Subcutaneous adipose tissue (tissue), 4 donors: ENCODE measurements around the gene GAMT. TPM values are rescaled to one million over a fixed set of nuclear protein-coding genes. Genes with fewer than 3 reads are reported as not detected.

Experiments
- total RNA-seq, 4 donors: library from RNA; depleted of rRNA; stranded (reverse); fragments of >200 nt; gene quantifications; one replicate each; pipeline ENCODE4 v1.1.0, GENCODE V29; 2016
- TF ChIP-seq, protein P1 (sequence below): fragments of 450-650 bp; IDR thresholded peaks from one replicate; pipeline ENCODE4 v1.5.1; 2016; ENCODE audit warnings: low read depth, mild to moderate bottlenecking, control low read depth, antibody characterized with exemption, moderate library complexity

Gene GAMT
- total RNA-seq: 10 to 100 TPM in 3 of 4 donors, 1 to 10 TPM in 1; 4.2 to 29.3 (median 17.2) TPM

DNA sequence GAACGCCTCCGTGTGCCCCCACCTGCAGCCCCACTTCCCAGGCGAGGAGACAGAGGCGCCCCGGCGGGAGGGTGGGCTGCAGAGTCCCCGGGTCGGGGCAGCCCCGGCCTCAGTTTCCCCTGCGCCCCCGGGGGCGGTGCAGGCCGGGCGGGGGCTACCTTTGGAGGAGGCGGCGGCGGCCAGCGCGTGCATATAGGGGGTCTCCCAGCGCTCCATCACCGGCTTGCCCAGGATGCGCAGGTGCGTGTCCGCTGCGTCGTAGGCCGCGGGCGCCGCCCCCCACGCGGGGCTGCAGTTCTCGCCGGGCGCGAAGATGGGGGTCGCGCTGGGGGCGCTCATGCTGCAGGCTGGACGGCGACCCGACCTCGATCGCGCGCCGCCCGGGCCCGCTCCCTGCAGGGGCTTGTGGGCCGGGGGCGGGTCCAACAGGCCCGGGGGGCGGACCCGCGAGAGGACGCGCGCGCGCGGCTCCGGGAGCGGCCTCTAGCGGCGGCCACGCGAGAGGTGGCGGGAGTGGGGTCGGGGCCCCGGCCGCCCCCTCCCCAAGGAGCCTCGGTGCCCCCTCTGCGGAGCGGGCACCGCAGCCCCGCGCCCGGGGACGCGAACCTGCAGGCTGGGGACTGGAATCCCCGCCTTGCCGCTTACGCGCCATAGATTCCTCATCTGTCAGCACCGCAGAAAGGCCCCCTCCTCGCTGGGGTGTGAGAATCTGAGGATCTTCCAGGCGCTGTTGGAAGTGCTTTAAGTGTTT is at the start of gene GAMT:
Gene GAMT (minus strand): TSS at position 405 of the 751 bp plus-strand sequence. CDS start 66 bp downstream, at position 339.
- TF ChIP-seq, protein P1, sequence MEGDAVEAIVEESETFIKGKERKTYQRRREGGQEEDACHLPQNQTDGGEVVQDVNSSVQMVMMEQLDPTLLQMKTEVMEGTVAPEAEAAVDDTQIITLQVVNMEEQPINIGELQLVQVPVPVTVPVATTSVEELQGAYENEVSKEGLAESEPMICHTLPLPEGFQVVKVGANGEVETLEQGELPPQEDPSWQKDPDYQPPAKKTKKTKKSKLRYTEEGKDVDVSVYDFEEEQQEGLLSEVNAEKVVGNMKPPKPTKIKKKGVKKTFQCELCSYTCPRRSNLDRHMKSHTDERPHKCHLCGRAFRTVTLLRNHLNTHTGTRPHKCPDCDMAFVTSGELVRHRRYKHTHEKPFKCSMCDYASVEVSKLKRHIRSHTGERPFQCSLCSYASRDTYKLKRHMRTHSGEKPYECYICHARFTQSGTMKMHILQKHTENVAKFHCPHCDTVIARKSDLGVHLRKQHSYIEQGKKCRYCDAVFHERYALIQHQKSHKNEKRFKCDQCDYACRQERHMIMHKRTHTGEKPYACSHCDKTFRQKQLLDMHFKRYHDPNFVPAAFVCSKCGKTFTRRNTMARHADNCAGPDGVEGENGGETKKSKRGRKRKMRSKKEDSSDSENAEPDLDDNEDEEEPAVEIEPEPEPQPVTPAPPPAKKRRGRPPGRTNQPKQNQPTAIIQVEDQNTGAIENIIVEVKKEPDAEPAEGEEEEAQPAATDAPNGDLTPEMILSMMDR: no peak

DNA sequence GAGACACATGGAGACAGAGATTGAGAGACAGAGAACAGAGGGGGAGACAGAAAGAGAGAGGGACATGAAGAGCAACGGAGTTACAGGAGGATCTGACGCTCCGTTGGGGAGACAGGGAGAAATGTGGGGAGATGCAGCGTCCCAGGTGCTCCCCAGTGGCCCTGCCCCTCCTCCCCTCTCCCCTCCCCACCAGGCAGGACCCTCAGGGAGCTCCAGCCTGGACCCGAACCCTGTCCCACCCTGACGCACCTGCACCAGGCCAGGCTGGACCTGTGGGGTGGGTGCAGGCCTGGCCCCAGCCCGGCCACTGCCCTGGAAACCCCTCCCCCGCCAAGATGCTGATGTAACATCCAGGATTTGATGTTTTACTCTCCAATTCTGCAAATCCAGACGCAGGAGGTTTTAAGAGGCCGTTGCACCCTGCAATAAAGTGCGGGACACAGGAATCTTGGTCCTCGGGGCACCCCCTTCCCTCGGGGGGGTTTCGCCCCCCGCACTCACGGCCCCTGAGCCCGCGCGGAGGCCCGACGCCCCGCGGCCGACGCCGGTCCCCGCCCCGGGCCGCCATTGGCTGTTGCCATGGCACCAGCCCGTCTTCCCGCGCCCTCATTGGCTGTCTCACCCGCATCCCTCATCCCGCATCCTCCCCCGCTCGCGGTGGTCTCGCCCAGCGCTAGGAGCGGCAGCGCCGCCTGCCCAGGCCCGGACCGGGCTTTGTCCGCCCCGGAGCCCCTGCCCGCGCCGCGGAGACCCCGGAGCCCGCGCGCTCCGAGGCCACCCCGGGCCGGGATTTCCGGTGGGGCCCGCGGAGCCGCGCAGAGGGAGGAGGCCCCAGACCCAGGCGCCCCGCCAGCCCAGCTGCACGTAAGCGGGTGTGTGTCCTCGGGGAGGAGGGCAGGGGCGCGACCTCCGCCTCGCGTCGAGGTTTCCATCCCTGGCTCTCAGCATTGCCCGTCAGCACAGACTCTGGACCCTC is 48.4 kb upstream of the GAMT start, which contains the start of gene APC2:
Gene APC2 (plus strand): TSS at position 655 of the 976 bp plus-strand sequence. CDS start 2,881 bp downstream, outside the sequence.
- TF ChIP-seq, protein P1: no peak

DNA sequence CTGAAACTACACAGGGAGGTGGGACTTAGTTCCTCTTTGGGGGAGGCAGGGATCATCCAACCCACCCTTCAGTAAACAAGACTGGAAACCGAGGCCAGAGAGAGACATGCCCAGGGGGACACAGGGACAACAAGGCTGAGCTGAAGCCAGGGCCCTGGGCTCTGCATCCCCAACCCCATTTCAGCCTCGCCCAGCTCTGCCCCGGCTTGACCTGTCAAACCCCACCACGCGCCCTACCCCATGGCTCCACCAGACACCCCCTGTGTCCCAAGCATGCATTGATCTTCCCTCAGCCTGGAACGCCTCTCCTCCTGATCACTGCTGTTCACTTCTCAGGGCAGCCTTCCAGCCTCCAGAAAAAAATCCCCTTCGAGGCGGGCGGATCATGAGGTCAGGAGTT is 46.6 kb upstream of the GAMT start:
- TF ChIP-seq, protein P1: no peak

DNA sequence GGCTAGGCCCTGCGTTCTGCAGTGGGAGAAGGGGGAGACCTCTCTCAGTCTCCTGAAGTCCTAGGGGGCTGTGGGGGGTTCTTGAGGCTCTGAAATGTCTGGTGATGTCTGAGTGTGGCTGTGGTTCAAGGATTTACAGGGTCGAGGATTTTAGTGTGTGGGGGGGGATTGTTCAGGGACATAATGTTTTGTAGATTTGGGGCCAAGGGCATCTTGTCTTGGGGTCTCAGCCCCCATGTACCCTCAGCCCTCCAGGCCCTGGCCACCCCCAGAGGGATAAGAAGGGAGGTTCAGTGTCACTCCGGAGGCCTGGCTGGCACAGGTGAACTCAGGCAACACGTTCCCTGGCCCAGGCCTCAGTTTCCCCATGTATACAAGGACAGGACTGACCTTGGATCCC is 46.2 kb upstream of the GAMT start:
- TF ChIP-seq, protein P1: no peak

DNA sequence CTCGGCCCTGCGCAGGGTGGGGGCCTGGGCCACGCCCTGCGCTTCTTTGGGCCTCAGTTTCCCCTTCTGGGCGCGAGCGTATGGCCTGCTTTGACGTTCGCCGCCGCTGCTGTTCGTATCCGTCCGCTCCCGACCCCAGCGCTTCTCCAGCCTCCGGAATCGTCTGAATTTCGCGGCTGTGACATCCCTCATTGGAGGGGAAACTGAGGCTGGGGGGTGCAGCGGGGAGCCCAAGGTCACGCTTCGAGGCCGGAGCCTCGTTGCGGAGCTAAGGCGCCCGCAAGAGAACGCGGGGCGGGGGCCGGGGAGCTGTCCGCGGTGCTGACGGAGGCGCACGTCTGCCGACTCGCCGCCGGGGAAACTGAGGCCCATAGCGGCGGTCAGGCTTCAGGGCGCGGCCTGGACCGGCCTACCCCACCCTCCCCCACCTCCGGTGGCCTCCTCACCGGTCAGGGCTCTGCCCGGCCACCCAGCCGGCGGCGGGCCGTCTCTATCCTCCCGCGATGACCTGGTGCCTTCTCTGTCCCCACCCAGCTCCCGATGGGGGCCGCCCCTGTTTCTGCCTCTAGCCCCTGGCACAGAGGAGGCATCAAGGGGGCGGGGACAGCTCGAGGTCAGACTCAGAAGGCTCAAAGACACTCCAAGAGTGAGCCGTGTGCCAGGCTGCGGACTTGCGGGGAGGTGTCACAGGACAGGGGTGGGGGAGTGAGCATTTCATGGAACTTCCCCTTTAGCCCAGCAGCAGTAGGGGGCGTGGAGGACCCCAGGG is 45.6 kb upstream of the GAMT start:
- TF ChIP-seq, protein P1: no peak

DNA sequence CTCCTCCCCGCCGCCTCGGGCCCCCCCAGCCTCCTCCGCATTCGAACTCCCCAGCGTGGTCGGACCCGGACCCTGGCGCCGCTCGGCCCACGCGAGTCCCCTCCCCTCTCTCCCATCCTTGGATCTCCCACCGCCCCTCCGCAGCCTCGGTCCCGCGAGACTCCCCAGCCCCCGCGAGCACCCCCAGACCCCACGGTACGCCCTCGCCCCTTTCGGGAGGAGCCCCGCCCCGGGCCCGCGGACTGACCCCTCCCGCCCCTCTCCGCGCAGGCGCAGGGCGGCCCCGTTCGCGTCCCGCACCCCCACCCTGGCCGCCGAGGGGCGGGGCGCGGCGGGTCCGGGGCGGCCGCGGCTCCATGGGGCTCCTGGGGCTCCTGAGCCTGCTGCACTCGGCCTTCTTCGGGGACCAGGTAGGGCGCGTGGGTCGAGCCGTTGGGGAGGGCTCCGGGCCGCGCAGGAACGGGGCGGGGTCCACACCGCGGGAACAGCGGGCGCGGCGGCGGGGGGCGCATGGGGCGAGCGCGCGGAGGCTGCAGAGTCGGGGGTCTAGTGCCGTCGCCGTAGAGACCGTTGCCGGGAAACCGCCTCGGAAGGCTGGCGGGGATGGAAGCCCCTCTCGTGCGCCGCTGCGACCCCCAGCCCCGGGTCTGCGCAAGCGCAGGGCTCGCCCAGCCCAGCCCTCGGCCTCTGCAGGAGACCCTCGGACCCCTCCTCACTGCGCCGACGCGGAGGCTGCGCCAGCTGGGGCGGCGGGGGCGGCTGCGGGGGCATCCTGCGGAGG is 44.8 kb upstream of the GAMT start:
- TF ChIP-seq, protein P1: no peak
